DOHH2 (cell line): Measurements from ENCODE around the gene PLXNA2.

Experiments
- EZH2phosphoT487 ChIP-seq: fragments of 200-600 bp; sonication (generic); IDR thresholded peaks from 2 replicates; pipeline ENCODE4 v1.6.1; 2017; ENCODE audit warnings: borderline replicate concordance, mild to moderate bottlenecking, antibody characterized with exemption, low read length, moderate library complexity, mixed read lengths
- TF ChIP-seq, protein P1 (sequence below): fragments of 200-600 bp; sonication (generic); IDR thresholded peaks from one replicate; pipeline ENCODE4 v1.5.1; 2014; ENCODE audit warnings: antibody characterized with exemption, mild to moderate bottlenecking, low read depth, low read length; ENCODE audit not compliant: poor library complexity, severe bottlenecking

DNA sequence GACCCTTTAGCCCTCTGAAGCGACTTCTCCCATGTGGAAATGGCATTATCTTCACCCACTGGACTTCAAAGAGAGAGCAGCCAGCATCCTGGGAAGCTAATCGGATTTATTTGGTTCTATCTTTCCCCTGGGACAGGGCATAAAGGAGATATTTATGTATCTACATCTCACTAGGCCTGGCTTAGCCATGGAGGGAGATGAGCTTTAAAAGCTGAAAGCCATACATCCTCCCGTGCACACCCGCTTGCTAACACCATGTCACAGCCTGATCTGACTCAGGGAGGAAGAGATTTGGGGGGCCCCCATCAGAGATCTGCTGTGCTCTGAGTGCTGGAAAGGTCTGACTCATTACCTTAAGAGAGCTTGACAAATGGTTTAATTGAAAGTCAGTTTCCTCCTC, 155.9 kb downstream of the PLXNA2 start:
- TF ChIP-seq, protein P1, sequence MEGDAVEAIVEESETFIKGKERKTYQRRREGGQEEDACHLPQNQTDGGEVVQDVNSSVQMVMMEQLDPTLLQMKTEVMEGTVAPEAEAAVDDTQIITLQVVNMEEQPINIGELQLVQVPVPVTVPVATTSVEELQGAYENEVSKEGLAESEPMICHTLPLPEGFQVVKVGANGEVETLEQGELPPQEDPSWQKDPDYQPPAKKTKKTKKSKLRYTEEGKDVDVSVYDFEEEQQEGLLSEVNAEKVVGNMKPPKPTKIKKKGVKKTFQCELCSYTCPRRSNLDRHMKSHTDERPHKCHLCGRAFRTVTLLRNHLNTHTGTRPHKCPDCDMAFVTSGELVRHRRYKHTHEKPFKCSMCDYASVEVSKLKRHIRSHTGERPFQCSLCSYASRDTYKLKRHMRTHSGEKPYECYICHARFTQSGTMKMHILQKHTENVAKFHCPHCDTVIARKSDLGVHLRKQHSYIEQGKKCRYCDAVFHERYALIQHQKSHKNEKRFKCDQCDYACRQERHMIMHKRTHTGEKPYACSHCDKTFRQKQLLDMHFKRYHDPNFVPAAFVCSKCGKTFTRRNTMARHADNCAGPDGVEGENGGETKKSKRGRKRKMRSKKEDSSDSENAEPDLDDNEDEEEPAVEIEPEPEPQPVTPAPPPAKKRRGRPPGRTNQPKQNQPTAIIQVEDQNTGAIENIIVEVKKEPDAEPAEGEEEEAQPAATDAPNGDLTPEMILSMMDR, result no peak
- TF ChIP-seq EZH2phosphoT487, result no peak
